Gastroesophageal sphincter (tissue), 3 donors: ENCODE data around the gene GRM8.

Experiments
- POLR2A ChIP-seq, 2 donors: fragments of 450-650 bp; IDR thresholded peaks; one replicate each; pipeline ENCODE4 v1.6.1; 2017; ENCODE audit warnings: antibody characterized with exemption in 2 of 2, mild to moderate bottlenecking in 2 of 2, moderate library complexity in 1 of 2
- TF ChIP-seq, protein P1 (sequence below), 4 experiments: fragments of 200-600 bp in 2 of 4; fragments of 450-650 bp in 2 of 4; sonication (generic) in 1 of 4; IDR thresholded peaks; one replicate each; pipeline ENCODE4 v1.5.1; 2017 to 2019; ENCODE audit warnings: antibody characterized with exemption in 4 of 4, mild to moderate bottlenecking in 2 of 4, moderate library complexity in 2 of 4

DNA sequence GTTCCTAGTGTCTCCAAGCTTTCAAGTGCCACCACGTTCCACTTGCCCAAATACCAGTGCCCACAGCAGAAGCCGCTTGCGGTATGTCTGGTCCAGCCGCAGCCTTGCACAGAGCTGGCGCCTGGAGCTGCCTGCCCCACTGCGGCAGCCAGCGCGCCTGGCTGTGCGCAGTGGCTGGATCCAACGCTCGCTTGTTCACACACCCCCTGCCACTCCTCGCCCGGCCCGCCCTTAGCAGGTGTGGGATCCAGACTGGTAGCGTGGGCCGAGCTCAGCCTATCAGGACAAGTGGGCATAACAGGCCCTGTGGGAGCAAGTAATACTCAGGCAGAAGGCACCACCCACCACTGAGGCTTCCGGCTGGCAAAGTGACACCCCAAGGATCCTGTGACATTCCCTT is 294.4 kb downstream of the GRM8 start:
- TF ChIP-seq POLR2A (IDR thresholded peaks at IDR 0.05): no peak
- TF ChIP-seq, protein P1, sequence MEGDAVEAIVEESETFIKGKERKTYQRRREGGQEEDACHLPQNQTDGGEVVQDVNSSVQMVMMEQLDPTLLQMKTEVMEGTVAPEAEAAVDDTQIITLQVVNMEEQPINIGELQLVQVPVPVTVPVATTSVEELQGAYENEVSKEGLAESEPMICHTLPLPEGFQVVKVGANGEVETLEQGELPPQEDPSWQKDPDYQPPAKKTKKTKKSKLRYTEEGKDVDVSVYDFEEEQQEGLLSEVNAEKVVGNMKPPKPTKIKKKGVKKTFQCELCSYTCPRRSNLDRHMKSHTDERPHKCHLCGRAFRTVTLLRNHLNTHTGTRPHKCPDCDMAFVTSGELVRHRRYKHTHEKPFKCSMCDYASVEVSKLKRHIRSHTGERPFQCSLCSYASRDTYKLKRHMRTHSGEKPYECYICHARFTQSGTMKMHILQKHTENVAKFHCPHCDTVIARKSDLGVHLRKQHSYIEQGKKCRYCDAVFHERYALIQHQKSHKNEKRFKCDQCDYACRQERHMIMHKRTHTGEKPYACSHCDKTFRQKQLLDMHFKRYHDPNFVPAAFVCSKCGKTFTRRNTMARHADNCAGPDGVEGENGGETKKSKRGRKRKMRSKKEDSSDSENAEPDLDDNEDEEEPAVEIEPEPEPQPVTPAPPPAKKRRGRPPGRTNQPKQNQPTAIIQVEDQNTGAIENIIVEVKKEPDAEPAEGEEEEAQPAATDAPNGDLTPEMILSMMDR (IDR thresholded peaks at IDR 0.05): no peak
